DND-41 (cell line): ENCODE data around the gene OR2A2.

ENCODE experiments used
- ATAC-seq: fragments of 200-7000 bp; cut with Tn5 transposase; 3 replicates; pipeline ENCODE4 v1.9.1; 2021; ENCODE audit warnings: low read depth; ENCODE audit not compliant: insufficient read depth
- DNase-seq: peaks from one replicate; pipeline ENCODE4 v3.0.0-alpha.2; 2020
- H2AFZ ChIP-seq: 2 replicates; pipeline ENCODE4 v1.6.0; 2012; ENCODE audit warnings: low read depth, low read length
- H3K27ac ChIP-seq: 2 replicates; pipeline ENCODE4 v1.5.1; 2012; ENCODE audit warnings: low read length, inconsistent platforms
- H3K27me3 ChIP-seq: fragments of 200-600 bp; sonication (generic); 2 replicates; pipeline ENCODE4 v1.6.0; 2012; ENCODE audit warnings: low read length, mild to moderate bottlenecking, inconsistent platforms; ENCODE audit not compliant: insufficient read depth, poor library complexity
- H3K36me3 ChIP-seq: 2 replicates; pipeline ENCODE4 v1.5.1; 2012; ENCODE audit warnings: low read length, inconsistent platforms; ENCODE audit not compliant: insufficient read depth
- H3K4me1 ChIP-seq: 2 replicates; pipeline ENCODE4 v1.5.1; 2012; ENCODE audit warnings: mild to moderate bottlenecking, low read length; ENCODE audit not compliant: insufficient read depth
- H3K4me2 ChIP-seq: 2 replicates; pipeline ENCODE4 v1.6.0; 2012; ENCODE audit warnings: mild to moderate bottlenecking, moderate library complexity, low read length, inconsistent platforms; ENCODE audit not compliant: insufficient read depth
- H3K4me3 ChIP-seq, 2 experiments: fragments of 200-600 bp in 1 of 2; shearing (Covaris generic) in 1 of 2; 2 replicates each; pipeline ENCODE4 v1.5.1; 2012 to 2016; ENCODE audit warnings: inconsistent platforms in 2 of 2, low read length in 2 of 2, mild to moderate bottlenecking in 2 of 2, low read depth in 1 of 2, moderate library complexity in 1 of 2
- H3K79me2 ChIP-seq: 2 replicates; pipeline ENCODE4 v1.6.0; 2012; ENCODE audit warnings: low read length, inconsistent platforms; ENCODE audit not compliant: insufficient read depth
- H3K9ac ChIP-seq: 2 replicates; pipeline ENCODE4 v1.6.0; 2012; ENCODE audit warnings: low read depth, mild to moderate bottlenecking, inconsistent platforms, low read length, moderate library complexity
- H3K9me3 ChIP-seq: 2 replicates; pipeline ENCODE4 v1.5.1; 2012; ENCODE audit warnings: low read length, moderate library complexity, mild to moderate bottlenecking, inconsistent platforms; ENCODE audit not compliant: insufficient read depth, severe bottlenecking
- H4K20me1 ChIP-seq: 2 replicates; pipeline ENCODE4 v1.6.0; 2012; ENCODE audit warnings: low read length; ENCODE audit not compliant: insufficient read depth
- CTCF ChIP-seq: IDR thresholded peaks from 2 replicates; pipeline ENCODE4 v1.5.1; 2012; ENCODE audit warnings: borderline replicate concordance, low read length, moderate library complexity, mild to moderate bottlenecking; ENCODE audit not compliant: poor library complexity, severe bottlenecking; ENCODE audit errors: extremely low read depth
- EZH2 ChIP-seq: IDR thresholded peaks from 3 replicates; pipeline ENCODE4 v1.6.1; 2012; ENCODE audit warnings: borderline replicate concordance, low read depth, mild to moderate bottlenecking, moderate library complexity, low read length, inconsistent platforms; ENCODE audit not compliant: severe bottlenecking

Gene OR2A2

DNA sequence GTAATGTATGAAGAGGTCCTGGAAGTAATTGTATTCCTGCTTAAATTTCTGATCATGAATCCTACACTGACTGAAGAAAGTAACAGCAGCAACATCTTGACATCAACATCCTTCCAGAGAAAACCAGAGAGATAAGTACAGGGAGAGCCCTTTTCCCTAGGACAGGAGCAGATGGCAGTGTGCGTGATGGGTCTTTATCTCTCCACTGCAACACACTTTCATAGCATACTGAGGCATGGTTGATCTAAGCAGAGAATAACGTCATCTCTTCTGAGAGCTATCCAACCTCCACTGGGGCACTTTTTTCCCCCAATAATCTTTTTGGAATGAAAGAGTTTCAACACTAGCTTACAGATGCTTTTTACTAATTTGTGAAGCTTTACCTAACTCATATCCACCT lies 39.4 kb upstream of the OR2A2 start:
- no peaks in the 10 kb centered on the region for H3K27me3 ChIP-seq
- H3K4me1 ChIP-seq: no peaks in the 10 kb centered on the region
- no peaks in the 10 kb centered on the region for H4K20me1 ChIP-seq
- ATAC-seq: no peak
- H3K27ac ChIP-seq: no peak overlapping the region
- no peak overlapping the region for H3K9ac ChIP-seq
- H2AFZ ChIP-seq: no peak overlapping the region
- no peak overlapping the region for H3K4me3 ChIP-seq
- TF ChIP-seq EZH2: no peak
- no peak for TF ChIP-seq CTCF
- no peaks in the 10 kb centered on the region for H3K36me3 ChIP-seq
- DNase-seq: no peak
- H3K9me3 ChIP-seq: no peaks in the 10 kb centered on the region
- H3K79me2 ChIP-seq: no peaks in the 10 kb centered on the region
- H3K4me2 ChIP-seq: no peak overlapping the region

DNA sequence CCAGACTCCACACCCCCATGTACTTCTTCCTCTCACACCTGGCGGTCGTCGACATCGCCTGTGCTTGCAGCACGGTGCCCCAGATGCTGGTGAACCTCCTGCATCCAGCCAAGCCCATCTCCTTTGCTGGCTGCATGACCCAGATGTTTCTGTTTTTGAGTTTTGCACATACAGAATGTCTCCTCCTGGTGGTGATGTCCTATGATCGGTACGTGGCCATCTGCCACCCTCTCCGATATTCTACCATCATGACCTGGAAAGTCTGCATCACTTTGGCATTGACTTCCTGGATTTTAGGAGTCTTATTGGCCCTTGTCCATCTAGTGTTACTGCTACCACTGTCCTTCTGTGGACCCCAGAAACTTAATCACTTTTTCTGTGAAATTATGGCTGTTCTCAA lies 35.0 kb upstream of the OR2A2 start:
- no peak for TF ChIP-seq CTCF
- no peak for TF ChIP-seq EZH2
- H3K36me3 ChIP-seq: no peaks in the 10 kb centered on the region
- ATAC-seq (no peak), DNase-seq (no peak)
- no peak overlapping the region for H3K27ac ChIP-seq
- H4K20me1 ChIP-seq: no peaks in the 10 kb centered on the region
- no peak overlapping the region for H3K9ac ChIP-seq
- H2AFZ ChIP-seq: no peak overlapping the region
- H3K79me2 ChIP-seq: no peaks in the 10 kb centered on the region
- H3K4me1 ChIP-seq: no peaks in the 10 kb centered on the region
- H3K9me3 ChIP-seq: no peaks in the 10 kb centered on the region
- H3K4me3 ChIP-seq: no peak overlapping the region
- no peak overlapping the region for H3K4me2 ChIP-seq
- no peaks in the 10 kb centered on the region for H3K27me3 ChIP-seq

GRCh38 chr7:144085978-144086377 lies 23.4 kb upstream of the OR2A2 start, which contains the start of gene OR2A12:
Gene OR2A12, plus strand, starts transcription at chr7:144086278. Its CDS starts 8,830 bp downstream, at chr7:144095108.
- Histone ChIP-seq H2AFZ (no peak within 1 kb of the TSS), H3K4me2 (no peak within 1 kb of the TSS), H3K36me3 (no peaks in the 10 kb centered on the region), H3K4me1 (no peaks in the 10 kb centered on the region), H3K9me3 (no peaks in the 10 kb centered on the region), H3K4me3 (no peak within 1 kb of the TSS), H3K27ac (no peak within 1 kb of the TSS), H3K27me3 (peaks cover 2% of the 10 kb centered on the region), H3K79me2 (no peaks in the 10 kb centered on the region), H4K20me1 (no peaks in the 10 kb centered on the region), H3K9ac (no peak within 1 kb of the TSS)
- DNase-seq (no peak), ATAC-seq (no peak)
- no peak for TF ChIP-seq CTCF
- no peak for TF ChIP-seq EZH2

DNA sequence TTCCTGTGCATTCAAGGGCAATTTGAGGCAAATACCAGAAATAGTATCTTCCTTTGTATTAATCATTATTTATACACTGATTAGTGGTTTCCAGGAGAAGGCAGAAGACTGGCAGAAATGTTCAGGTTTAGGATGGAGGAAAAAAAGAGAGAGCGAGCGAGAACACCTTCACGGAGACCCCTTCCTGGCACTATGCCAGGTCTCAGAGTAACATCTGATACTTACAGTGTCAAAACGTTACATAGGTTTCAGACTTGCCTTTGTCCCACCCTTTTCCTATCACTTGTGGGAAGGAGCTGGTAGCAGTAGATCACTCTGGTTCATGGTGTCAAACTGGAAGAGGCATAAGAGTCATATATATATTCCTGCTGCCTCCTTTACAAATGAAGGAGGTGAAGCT lies 22.7 kb upstream of the OR2A2 start:
- Histone ChIP-seq H3K79me2 (no peaks in the 10 kb centered on the region), H3K4me3 (no peak overlapping the region), H3K9me3 (no peaks in the 10 kb centered on the region), H3K36me3 (no peaks in the 10 kb centered on the region), H3K27ac (no peak overlapping the region), H2AFZ (no peak overlapping the region), H3K9ac (no peak overlapping the region), H3K4me2 (no peak overlapping the region), H4K20me1 (no peaks in the 10 kb centered on the region), H3K4me1 (no peaks in the 10 kb centered on the region), H3K27me3 (peaks cover 2% of the 10 kb centered on the region)
- DNase-seq: no peak
- TF ChIP-seq EZH2 (no peak), CTCF (no peak)
- ATAC-seq: no peak
